Midbrain (tissue), 1 donor: ENCODE results near the gene KRTAP2-2.
"Not testable (repeated sequence)": the region's sequence is repeated elsewhere in the genome, so short reads cannot be mapped to it uniquely, and the experiment has no call there.

Experiments
- DNase-seq: peaks from one replicate; lab custom pipeline; 2025; lab: John Stamatoyannopoulos, UW

The KRTAP2-2 gene, protein sequence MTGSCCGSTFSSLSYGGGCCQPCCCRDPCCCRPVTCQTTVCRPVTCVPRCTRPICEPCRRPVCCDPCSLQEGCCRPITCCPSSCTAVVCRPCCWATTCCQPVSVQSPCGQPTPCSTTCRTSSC

DNA sequence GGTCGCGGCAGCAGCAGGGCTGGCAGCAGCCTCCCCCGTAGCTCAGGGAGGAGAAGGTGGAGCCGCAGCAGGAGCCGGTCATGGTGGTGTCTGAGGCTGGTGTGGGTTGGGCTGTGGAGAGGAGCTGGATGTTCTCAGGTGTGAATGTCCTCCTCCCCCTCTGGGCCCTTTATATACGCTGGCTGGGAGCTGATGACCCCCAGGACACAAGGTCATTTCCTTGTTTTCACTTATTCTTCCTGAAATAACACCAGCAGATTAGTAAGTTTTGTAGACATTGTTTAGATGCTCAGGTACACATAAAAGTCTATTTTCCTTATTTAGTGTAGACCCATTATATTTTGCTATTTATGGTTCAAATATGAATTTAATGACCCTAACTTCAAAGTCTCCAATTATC lies at the start of gene KRTAP2-2:
Gene KRTAP2-2, minus strand, starts transcription at position 101 of the 400 bp plus-strand sequence. Its CDS starts 19 bp downstream, at position 82.
- not testable (repeated sequence) for DNase-seq

DNA sequence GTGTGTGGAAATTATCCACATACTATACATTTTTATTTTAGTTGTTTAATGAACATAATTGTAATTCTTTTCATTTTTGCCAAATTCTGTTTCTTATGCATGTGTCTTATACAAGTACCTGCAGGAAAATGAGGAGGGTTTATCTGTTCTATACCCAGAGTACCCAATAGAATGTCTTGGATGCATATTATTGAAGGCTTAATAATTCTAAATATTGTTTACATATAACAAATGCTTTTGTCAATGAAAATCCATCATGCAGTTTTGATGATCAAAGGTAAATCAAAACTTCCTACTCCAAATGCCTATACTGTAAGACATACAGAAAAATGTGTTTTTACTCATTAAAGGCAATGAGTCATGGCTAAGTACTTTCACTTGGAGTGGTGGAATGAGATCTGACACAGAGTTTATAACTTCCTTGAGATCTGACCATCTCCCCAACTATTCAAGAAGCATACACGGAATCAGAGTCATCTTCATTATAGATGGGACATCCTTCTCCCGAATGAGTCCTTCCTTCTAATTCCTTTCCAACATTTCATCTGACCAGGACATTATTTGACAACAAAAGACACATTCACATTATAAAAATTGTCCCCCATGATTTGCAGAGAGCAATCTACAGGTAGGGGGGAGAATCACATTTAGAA lies 49.5 kb upstream of the KRTAP2-2 start:
- not testable (repeated sequence) for DNase-seq

DNA sequence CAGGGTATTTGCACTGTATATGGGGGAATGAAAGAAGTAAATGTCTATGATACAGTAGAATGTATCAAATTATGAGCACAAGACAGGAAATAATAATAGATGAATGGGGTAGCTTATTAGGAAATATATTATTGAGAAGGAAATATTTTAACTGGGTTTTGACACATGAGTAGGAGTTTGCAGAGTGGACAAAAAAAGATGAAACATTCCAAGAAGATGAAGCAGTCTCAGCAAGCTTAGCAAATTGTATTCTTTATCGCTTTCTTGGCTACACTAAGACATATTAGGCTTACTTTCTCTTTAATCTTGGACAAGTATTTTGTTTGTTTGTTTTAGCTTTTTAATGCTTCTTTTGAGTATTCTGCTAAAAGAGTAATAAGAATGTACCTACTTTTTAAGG lies 48.9 kb upstream of the KRTAP2-2 start:
- no peak for DNase-seq

DNA sequence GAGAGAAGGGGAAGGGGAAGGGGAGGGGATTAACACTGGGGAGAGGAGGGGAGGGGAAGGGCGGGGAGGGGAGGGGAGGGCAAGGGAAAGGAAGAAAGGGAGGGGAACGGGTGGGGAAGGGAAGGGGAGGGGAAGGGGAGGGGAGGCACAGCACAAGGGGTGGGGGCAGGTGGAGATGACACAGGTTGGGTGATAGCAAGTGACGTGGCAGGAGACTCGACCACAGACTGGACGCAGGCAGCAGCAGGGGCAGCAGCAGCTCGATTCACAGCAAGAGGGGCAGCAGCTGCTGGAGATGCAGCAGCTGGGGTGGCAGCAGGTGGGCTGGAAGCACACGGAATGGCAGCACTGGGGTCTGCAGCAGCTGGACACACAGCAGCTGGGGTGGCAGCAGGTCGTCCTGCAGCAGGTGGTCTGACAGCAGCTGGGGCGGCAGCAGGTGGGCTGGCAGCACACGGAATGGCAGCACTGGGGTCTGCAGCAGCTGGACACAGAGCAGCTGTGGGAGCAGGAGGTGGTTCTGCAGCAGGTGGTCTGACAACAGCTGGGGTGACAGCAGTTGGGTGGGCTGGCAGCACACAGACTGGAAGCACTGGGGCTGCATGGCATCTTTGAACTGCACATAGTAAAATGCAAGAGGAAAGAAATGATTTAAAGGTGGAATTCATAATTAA lies 46.7 kb upstream of the KRTAP2-2 start, which contains the start of gene KRTAP4-16:
Gene KRTAP4-16, minus strand, starts transcription at position 624 of the 674 bp plus-strand sequence. Its CDS starts 0 bp downstream, at position 624.
- no peak for DNase-seq

DNA sequence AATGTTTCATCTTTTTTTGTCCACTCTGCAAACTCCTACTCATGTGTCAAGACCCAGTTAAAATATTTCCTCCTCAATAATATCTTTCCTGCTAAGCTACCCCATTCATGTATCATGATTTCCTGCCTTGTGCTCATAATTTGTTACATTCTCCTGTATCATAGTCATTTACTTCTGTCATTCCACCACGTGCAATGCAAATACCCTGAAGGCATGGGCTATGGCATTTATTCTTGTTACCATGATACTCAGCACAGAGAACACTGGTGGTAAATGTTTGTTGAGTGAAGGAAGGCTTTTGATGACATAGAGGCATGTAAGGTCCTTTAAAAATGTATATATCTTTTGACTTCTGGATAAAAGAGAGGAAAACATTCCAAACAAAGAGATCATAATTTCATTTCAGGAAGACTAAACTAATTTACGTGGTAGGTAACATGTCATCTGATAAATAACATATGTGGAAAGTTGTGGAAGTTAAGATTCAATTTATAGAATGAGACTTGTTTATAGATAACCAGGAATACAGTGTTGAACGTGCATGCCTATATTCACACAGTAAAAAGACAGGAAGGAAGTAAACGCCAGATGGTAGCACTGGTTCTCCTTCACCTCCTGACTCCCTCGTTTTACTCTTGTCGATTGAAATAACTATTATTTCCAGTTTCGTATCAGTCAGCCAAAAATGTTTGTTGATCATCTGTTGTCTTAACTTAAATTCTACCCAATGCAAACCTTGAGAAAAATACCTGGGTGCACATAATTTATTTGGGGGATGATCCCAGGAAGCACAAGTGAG lies 44.9 kb upstream of the KRTAP2-2 start:
- DNase-seq: not testable (repeated sequence)

DNA sequence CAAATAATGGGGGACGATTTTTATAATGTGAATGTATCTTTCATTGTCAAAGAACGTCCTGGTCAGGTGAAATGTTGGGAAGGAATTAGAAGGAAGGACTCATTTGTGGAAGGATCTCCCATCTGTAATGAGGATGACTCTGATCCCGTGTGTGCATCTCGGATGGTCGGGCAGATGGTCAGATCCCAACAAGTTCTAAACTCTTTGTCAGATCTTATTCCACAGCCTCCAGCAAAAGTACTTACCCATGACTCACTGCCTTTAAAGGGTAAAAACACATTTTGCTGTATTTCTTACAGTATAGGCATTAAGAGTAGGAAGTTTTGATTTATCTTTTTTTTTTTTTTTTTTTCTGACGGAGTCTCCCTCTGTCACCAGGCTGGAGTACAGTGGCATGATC lies 43.5 kb upstream of the KRTAP2-2 start:
- DNase-seq: no peak

DNA sequence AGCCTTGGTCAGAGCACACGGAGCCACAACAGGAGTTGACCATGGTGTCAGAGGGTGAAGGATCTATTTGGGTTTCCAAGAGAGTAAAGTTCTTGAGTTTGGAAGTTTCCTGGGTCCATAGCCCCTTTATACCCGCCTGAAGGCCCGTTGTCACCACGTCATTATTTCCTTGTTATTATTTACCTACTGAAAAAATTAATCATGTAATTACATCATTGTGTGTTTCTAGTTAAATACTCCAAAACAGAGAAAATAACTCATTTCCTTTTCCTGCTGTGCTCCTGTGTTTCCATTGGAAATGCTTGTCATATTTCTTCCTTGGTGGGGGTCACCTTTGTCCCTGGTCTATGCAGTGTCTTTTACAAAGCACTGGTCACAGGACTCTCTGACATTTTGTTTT lies 43.0 kb upstream of the KRTAP2-2 start, which contains the start of gene KRTAP4-8:
Gene KRTAP4-8, minus strand, starts transcription at position 101 of the 400 bp plus-strand sequence. Its CDS starts 58 bp downstream, at position 43.
- DNase-seq: no peak

DNA sequence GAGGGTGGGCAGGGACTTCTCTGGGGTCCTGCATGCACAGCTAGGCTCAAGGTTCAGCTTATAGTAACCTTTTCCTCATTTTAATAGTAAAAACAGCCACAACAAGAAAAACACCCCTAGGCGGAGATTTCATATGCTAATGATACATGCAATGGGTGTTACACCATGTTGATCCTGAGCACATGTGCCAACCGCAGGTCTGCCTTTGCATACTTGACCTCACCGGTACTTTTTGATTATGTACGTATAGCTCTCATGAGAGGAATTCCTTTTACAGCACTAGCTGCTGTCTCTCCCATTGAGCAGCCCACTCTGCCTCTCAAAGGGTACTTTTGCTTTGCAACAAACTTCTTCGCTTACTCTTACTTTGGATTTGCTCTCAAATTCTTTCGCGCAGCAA lies 41.0 kb upstream of the KRTAP2-2 start:
- no peak for DNase-seq

DNA sequence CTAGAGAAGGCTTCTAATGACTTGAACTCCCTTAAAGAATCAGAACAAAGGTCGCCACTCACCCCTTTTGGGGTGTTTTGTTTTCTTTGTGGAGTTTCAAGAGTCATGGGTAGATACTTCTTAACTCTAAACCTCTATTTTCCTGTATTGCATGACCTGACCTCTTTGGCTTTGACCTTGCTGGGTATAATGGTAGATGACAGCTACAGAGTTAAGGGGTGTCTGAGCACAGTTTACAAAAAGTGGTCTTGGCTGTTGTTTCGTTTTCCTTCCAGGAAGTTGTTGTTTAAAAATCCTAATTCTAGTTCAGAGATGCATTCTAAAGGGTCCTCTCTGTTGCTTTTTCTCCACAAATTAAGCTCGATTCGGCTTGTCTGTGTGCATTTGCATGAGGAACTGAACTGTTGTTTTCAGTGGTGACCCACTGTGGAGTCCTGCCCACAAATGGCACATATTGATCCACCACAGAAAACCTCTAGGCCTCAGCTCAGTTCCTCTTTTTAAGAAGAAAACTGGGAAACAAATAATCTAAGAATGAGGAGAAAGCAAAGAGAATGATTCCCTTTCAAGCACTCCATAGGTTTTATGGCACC lies 33.8 kb upstream of the KRTAP2-2 start:
- not testable (repeated sequence) for DNase-seq

DNA sequence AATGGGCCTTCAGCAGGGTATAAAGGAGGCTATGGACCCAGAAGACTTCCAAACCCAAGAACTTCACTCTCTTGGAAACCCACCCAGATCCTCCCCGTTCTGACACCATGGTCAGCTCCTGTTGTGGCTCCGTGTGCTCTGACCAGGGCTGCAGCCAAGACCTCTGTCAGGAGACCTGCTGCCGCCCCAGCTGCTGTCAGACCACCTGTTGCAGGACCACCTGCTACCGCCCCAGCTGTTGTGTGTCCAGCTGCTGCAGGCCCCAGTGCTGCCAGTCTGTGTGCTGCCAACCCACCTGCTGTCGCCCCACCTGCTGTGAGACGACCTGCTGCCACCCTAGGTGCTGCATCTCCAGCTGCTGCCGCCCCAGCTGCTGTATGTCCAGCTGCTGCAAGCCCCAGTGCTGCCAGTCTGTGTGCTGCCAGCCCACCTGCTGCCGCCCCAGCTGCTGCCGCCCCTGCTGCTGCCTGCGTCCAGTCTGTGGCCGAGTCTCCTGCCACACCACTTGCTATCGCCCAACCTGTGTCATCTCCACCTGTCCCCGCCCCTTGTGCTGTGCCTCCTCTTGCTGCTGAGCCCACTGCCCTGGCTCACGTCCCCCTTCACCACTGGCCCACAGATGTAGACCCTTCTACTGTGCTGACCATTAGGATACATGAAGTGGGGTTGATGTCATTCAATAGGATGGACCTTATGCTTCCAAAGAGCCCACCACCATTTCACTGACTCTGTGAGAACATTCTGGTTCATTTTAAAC lies 29.2 kb upstream of the KRTAP2-2 start, which contains the start of gene KRTAP4-7:
Gene KRTAP4-7, plus strand, starts transcription at position 51 of the 757 bp plus-strand sequence. Its CDS starts 57 bp downstream, at position 108.
- not testable (repeated sequence) for DNase-seq

DNA sequence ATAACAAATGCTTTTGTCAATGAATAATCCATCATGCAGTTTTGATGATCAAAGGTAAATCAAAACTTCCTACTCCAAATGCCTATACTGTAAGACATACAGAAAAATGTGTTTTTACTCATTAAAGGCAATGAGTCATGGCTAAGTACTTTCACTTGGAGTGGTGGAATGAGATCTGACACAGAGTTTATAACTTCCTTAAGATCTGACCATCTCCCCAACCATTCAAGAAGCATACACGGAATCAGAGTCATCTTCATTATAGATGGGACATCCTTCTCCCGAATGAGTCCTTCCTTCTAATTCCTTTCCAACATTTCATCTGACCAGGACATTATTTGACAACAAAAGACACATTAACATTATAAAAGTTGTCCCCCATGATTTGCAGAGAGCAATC lies 28.4 kb upstream of the KRTAP2-2 start:
- not testable (repeated sequence) for DNase-seq

DNA sequence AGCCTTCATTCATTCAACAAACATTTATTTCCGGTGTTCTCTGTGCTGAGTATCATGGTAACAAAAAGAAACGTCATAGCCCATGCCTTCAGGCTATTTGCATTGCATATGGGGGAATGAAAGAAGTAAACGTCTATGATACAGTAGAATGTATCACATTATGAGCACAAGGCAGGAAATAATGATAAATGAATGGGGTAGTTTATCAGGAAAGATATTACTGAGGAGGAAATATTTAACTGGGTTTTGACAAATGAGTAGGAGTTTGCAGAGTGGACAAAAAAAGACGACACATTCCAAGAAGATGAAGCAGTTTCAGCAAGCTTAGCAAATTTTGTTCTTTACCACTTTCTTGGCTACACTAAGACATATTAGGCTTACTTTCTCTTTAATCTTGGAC lies 27.6 kb upstream of the KRTAP2-2 start:
- no peak for DNase-seq

DNA sequence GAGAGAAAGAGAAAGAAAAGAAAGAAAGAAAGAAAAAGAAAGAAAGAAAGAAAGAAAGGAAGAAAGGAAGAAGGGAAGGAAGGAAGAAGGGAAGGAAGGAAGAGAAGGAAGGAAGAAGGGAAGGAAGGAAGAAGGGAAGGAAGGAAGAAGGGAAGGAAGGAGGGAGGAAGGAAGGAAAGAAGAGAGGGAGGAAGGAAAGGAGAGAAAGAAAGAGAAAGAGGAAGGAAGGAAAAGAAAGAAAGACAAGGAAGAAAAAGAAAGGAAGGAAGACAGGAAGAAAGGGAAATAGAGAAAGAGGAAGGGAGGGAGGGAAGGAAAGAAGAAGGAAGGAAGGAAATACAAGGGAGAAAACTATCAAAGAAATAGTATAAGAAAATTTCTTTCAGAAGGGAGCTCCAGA lies 21.8 kb upstream of the KRTAP2-2 start:
- no peak for DNase-seq

DNA sequence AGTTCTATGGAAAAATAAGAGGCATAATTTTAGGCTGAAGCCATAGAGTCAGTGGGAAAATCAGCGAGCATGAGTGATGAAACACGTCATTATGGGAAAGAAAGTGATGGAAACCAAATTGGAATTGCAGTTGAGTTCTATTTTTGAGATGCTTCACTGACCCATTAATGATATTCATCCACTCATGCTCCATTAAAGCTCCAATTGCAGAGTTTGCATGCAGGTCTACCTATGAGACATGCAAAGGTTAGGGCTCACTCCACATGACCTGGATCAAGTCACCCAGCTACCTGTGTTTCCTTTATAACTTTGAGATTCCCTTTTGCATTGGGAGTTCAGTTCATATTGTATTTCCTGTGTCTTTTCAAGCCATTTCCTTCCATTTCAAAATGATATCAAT lies 18.6 kb upstream of the KRTAP2-2 start:
- no peak for DNase-seq

DNA sequence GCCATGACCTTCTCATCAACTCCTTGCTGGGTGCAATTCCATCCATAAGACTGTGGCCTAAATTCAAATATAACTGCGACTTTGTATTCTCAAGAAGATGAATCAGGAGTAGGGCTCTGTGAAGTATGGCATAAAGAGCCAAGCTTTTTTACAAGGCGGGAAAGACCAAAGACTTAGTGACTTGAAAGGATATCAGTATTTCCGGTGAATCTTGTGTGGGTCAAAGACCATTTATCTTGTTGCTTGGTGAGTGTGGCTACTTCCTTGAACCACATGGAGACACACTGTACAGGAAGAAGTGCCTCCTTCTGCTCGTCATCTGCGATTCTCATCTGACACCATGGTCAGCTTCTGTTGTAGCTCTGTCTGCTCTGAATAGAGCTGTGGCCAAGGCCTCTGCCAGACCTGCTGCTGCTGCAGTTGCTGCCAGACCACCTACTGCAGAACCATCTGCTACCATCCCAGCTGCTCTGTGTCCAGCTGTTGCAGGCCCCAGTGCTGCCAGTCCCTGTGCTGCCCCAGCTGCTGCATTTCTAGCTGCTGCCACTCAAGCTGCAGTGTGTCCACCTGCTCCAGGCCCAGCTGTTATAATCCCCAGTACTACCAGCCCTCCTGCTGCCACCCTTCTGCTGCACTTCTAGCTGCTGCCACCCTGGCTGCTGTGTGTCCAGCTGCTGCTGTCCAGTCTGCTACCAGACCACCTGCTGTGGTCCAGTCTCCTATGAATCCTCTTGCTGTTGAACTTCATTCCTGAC lies 16.8 kb upstream of the KRTAP2-2 start:
- no peak for DNase-seq

DNA sequence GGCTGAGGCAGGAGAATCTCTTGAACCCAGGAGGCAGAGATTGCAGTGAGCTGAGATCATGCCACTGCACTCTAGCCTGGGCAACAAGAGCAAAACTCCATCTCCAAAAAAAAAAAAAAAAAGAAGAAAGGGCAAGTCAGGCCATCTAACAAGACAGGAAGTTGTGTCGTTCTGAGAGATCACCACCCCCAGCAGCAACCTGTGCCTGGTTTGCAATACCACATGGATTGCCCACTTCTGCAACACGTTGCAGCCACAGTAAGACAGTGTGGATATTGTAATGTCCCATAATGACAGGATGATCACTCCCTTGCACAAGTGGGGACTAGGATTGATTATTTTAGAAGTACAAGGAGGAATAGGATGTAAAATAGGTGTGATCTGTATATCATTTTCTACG lies 14.0 kb upstream of the KRTAP2-2 start:
- no peak for DNase-seq

DNA sequence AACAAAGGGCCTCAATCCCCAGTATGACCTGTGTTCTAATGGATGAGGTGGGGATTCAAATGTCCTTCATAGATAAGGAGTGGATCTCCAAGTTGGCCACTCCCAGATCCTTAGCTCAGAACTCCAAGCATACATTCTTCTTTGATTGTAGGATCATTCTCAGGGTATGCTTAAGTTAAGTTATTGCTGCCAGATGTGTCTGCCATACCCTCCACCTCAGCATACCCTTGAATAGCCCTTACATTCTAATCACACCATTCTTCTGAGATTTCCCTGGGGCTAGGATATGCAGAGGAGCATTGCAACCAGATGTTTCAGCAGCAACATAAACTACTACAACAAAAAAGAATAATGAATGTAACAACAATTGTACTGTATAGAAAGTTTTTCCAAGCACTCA lies 12.3 kb upstream of the KRTAP2-2 start:
- no peak for DNase-seq

DNA sequence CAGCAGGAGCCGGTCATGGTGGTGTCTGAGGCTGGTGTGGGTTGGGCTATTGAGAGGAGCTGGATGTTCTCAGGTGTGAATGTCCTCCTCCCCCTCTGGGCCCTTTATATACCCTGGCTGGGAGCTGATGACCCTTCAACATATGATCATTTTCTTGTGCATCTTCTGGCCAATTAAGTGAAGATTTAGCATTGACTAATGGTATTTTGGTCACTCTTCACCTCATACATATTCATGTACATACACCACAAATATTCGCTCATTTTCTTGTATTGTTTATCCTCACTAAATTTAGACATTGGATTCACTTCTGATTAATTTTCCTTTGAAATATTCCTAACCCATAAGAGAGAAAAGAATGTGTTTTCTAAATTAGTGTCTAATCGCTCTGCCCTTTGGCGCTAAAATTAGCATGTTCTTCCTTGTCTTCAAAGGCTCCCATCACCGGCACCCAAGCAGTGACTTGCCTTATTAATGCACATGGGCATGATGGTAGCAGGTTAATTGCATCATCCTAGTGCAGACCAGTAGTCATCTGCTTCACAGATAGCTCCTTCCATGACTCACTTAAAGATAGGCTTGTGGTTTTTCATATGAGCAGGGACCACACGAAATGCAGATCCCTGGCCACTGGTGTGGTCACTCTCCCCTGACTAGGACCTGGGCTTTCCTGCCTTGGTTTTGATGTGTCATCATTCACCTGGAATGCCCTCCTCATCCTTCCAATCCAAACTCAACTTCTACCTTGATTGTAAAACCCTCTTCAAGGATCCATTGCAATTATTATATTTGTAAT lies 11.0 kb upstream of the KRTAP2-2 start, which contains the start of gene KRTAP2-4:
Gene KRTAP2-4, minus strand, starts transcription at position 51 of the 796 bp plus-strand sequence. Its CDS starts 34 bp downstream, at position 17.
- DNase-seq: no peak

DNA sequence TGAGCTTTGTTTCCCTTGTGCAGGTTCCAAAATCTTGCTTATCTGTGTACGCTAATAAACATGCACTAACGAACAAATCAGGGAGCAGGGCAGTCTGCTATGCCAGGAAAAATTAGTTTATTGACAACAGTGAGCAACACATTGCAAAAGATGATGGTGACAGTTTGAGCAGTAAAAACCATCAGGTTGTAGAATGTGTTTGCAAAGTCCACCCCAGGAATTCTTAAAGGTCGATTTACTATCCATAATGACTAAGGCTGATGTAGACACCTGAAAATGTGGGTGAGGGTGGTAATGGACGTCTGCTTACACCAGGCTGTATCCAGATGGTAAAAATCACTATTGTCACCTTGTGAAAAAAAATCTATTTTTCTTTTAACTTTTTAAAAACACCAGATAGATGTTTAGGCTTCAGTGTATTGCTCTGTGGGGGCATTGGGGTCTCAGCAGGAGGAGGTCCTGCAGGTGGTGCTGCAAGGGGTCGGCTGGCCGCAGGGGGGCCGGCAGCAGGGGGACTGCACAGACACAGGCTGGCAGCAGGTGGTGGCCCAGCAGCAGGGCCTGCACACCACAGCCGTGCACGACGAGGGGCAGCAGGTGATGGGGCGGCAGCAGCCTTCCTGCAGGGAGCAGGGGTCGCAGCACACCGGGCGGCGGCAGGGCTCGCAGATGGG lies 10.1 kb upstream of the KRTAP2-2 start:
- DNase-seq: not testable (repeated sequence)
